Neutrophil (primary cell): ENCODE results near the gene SLC22A5.
"Not testable (repeated sequence)": the region's sequence is repeated elsewhere in the genome, so short reads cannot be mapped to it uniquely, and the experiment has no call there.

ENCODE experiments used
- H3K27ac ChIP-seq: fragments of 200-600 bp; sonication (generic); 2 replicates; pipeline ENCODE4 v1.5.1; 2016; ENCODE audit warnings: mild to moderate bottlenecking, moderate library complexity
- H3K27me3 ChIP-seq: fragments of 200-600 bp; sonication (generic); 2 replicates; pipeline ENCODE4 v1.6.0; 2016; ENCODE audit warnings: mild to moderate bottlenecking
- H3K36me3 ChIP-seq: fragments of 200-600 bp; sonication (generic); 2 replicates; pipeline ENCODE4 v1.5.1; 2017
- H3K4me1 ChIP-seq, 2 experiments: fragments of 200-600 bp in 1 of 2; sonication (generic) in 1 of 2; 1 replicate in 1 of 2; 2 replicates in 1 of 2; pipeline versions ENCODE4 v1.5.1 to v1.6.1; 2013 to 2016; ENCODE audit warnings: low read depth in 1 of 2, low read length in 1 of 2, mild to moderate bottlenecking in 1 of 2, moderate library complexity in 1 of 2; ENCODE audit not compliant: control insufficient read depth in 1 of 2, insufficient read depth in 1 of 2
- H3K4me3 ChIP-seq, 2 experiments: fragments of 200-600 bp in 1 of 2; sonication (generic) in 1 of 2; 1 replicate in 1 of 2; 2 replicates in 1 of 2; pipeline ENCODE4 v1.5.1; 2013 to 2016; ENCODE audit warnings: low read depth in 1 of 2, low read length in 1 of 2, mild to moderate bottlenecking in 1 of 2, moderate library complexity in 1 of 2
- H3K9me3 ChIP-seq: fragments of 200-600 bp; sonication (generic); 2 replicates; pipeline ENCODE4 v1.5.1; 2016
- CTCF ChIP-seq: fragments of 200-600 bp; sonication (generic); IDR thresholded peaks from 2 replicates; pipeline ENCODE4 v1.5.1; 2016; ENCODE audit warnings: antibody characterized with exemption

The SLC22A5 gene

GRCh38 chr5:132392978-132393825, 23.7 kb downstream of the SLC22A5 start:
- peaks cover 3 to 4% of the 10 kb centered on the region in 2 experiments for H3K4me1 ChIP-seq
- H3K27ac ChIP-seq: no peak overlapping the region
- no peak for TF ChIP-seq CTCF

DNA sequence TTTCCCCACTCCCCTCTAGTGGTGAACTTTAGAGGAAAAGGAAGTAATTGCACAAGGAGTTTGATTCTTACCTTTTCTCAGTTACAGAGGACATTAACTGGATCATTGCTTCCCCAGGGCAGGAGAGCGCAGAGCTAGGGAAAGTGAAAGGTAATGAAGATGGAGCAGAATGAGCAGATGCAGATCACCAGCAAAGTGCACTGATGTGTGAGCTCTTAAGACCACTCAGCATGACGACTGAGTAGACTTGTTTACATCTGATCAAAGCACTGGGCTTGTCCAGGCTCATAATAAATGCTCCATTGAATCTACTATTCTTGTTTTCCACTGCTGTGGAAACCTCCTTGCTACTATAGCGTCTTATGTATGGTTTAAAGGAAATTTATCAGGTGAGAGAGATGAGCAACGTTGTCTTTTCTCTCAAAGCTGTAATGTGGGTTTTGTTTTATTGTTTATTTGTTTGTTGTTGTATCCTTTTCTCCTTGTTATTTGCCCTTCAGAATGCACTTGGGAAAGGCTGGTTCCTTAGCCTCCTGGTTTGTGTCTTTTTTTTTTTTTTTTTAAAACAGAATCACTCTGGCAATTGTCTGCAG, 25.3 kb downstream of the SLC22A5 start:
- Histone ChIP-seq H3K4me1 (no peaks in the 10 kb centered on the region), H3K27ac (peak overlapping the region; percentile 6), H3K27me3 (no peaks in the 10 kb centered on the region), H3K9me3 (no peaks in the 10 kb centered on the region), H3K4me3 (no peak overlapping the region), H3K36me3 (no peaks in the 10 kb centered on the region)
- TF ChIP-seq CTCF: no peak

More at GRCh38 chr5:132392978-132393825, 23.7 kb downstream of the SLC22A5 start:
- Histone ChIP-seq H3K9me3 (no peaks in the 10 kb centered on the region), H3K36me3 (no peaks in the 10 kb centered on the region), H3K4me3 (no peak overlapping the region), H3K27me3 (no peaks in the 10 kb centered on the region)

DNA sequence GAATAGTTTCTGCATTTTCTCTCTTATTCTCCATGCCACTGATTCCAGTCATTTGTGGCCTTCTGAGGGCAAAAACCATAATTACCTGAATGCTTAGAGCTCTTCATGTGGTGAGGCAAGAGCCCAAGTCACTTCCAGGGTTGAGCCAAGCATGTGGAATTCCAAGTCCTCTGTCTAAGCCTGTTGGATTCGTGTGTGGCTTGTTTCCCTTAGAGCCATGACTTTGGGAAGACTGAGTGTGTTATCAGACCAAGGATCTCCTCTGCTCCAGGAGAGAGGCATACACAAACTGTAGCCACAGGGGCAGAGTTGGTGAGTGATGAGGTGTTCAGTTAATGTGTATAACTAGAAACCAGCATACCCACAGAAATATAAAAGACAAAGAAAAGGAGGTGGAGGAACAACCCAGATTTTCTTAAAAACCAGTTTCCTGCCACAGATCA, 27.1 kb downstream of the SLC22A5 start:
- no peaks in the 10 kb centered on the region for H3K9me3 ChIP-seq
- H3K27ac ChIP-seq: no peak overlapping the region
- no peaks in the 10 kb centered on the region for H3K4me1 ChIP-seq
- TF ChIP-seq CTCF: no peak
- no peaks in the 10 kb centered on the region for H3K27me3 ChIP-seq
- no peaks in the 10 kb centered on the region for H3K36me3 ChIP-seq
- H3K4me3 ChIP-seq: no peak overlapping the region

DNA sequence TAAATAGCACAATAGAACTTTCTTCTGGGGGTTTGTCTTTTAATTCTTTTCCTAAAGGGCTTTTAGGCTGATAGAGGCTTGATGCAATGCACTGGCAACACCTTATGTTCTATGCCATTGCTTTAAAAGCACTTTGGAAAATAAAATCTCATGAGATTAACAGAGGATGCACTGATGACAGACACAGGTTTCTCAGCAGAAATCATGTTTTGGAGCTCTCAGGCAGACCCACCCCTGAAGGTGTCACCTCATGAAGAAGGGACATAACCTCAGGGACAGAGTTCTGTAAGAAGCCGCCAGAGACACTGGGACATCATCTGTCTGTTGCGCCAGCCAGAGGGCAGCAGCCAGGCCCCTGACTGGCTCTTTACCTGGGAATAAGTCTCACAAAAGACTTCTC, 27.7 kb downstream of the SLC22A5 start:
- Histone ChIP-seq H3K27ac (no peak overlapping the region), H3K36me3 (no peaks in the 10 kb centered on the region), H3K4me3 (no peak overlapping the region), H3K9me3 (no peaks in the 10 kb centered on the region), H3K4me1 (no peaks in the 10 kb centered on the region), H3K27me3 (no peaks in the 10 kb centered on the region)
- TF ChIP-seq CTCF: no peak

DNA sequence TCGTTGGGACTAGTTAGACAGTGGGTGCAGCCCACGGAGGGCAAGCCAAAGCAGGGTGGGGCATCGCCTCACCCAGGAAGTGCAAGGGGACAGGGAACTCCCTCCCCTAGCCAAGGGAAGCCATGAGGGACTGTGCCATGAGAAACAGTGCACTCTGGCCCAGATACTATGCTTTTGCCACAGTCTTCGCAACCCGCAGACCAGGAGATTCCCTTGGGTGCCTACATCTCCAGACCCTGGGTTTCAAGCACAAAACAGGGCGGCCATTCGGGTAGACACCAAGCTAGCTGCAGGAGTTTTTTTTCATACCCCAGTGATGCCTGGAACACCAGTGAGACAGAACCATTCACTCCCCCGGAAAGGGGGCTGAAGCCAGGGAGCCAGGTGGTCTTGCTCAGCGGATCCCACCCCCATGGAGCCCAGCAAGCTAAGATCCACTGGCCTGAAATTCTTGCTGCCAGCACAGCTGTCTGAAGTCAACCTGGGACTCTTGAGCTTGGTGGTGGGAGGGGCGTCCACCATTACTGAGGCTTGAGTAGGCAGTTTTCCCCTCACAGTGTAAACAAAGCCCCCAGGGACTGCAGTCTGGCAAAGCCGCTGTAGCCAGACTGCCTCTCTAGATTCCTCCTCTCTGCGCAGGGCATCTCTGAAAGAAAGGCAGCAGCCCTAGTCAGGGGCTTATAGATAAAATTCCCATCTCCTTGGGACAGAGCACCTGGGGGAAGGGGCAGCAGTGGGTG, 28.6 kb downstream of the SLC22A5 start:
- not testable (repeated sequence) for H3K27ac ChIP-seq, H3K9me3 ChIP-seq, H3K27me3 ChIP-seq, H3K4me1 ChIP-seq, H3K4me3 ChIP-seq, H3K36me3 ChIP-seq

GRCh38 chr5:132404041-132404440, 34.5 kb downstream of the SLC22A5 start:
- H3K4me1 ChIP-seq, H3K9me3 ChIP-seq, H3K27me3 ChIP-seq, H3K36me3 ChIP-seq, H3K27ac ChIP-seq, H3K4me3 ChIP-seq: not testable (repeated sequence)
